HepG2 (cell line): ENCODE measurements around the gene SLC35F4.

Experiments
- SIN3A ChIP-seq: IDR thresholded peaks from 2 replicates; pipeline ENCODE4 v1.6.1; 2011; ENCODE audit warnings: low read depth, mild to moderate bottlenecking, control low read depth, low read length, borderline replicate concordance
- ZFX ChIP-seq: sonication (generic); formaldehyde crosslinking; IDR thresholded peaks from 2 replicates; pipeline ENCODE4 v1.4.0; 2020; ENCODE audit warnings: mild to moderate bottlenecking, low read depth, missing genetic modification reagents, moderate library complexity
- ZZZ3 ChIP-seq: sonication (generic); formaldehyde crosslinking; IDR thresholded peaks from 2 replicates; pipeline ENCODE4 v1.4.0; 2020; ENCODE audit warnings: missing genetic modification reagents, mild to moderate bottlenecking, borderline replicate concordance
- TF ChIP-seq, protein P1 (sequence below), 2 experiments: sonication (generic) in 1 of 2; formaldehyde crosslinking in 1 of 2; IDR thresholded peaks; 2 replicates each; pipeline versions ENCODE4 v1.4.0 to v1.6.1; 2018 to 2020; ENCODE audit warnings: missing genetic modification reagents in 2 of 2, borderline replicate concordance in 1 of 2, low read depth in 1 of 2, mild to moderate bottlenecking in 1 of 2, missing biosample characterization in 1 of 2
- TF ChIP-seq, protein P2 (sequence below): sonication (generic); formaldehyde crosslinking; IDR thresholded peaks from 2 replicates; pipeline ENCODE4 v1.5.0; 2020; ENCODE audit warnings: mild to moderate bottlenecking, missing genetic modification reagents, moderate library complexity
- TF ChIP-seq, protein P3 (sequence below): sonication (generic); formaldehyde crosslinking; IDR thresholded peaks from 2 replicates; pipeline ENCODE4 v1.5.0; 2020; ENCODE audit warnings: missing genetic modification reagents

DNA sequence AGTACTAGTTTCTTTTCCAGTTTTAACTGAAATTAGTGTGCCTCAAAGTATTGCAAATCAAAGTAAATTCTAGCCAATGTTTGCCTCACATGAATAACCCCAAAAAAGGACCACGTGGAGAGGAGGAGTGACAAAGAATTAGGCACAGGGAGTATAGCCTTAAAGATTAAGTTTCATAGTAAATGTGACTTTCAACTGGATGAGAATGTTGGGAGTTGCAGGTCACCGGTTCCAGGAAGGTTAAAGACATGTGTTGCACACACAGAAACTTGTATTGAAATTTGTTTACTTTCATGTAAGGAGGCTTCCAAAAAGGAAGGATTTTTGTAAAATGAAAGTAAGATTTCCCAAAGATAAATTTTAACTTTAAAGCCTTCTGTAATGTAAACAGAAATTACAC lies 283.1 kb downstream of the SLC35F4 start:
- TF ChIP-seq ZFX (CRISPR knock-in tag) (no peak), ZZZ3 (CRISPR knock-in tag) (no peak), SIN3A (no peak)
- TF ChIP-seq, protein P1, sequence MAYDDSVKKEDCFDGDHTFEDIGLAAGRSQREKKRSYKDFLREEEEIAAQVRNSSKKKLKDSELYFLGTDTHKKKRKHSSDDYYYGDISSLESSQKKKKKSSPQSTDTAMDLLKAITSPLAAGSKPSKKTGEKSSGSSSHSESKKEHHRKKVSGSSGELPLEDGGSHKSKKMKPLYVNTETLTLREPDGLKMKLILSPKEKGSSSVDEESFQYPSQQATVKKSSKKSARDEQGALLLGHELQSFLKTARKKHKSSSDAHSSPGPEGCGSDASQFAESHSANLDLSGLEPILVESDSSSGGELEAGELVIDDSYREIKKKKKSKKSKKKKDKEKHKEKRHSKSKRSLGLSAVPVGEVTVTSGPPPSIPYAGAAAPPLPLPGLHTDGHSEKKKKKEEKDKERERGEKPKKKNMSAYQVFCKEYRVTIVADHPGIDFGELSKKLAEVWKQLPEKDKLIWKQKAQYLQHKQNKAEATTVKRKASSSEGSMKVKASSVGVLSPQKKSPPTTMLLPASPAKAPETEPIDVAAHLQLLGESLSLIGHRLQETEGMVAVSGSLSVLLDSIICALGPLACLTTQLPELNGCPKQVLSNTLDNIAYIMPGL (CRISPR knock-in tag; IDR thresholded peaks at IDR 0.05; ENCODE audit: borderline replicate concordance in 1 of 2, low read depth in 1 of 2) = no peak
- TF ChIP-seq, protein P2, sequence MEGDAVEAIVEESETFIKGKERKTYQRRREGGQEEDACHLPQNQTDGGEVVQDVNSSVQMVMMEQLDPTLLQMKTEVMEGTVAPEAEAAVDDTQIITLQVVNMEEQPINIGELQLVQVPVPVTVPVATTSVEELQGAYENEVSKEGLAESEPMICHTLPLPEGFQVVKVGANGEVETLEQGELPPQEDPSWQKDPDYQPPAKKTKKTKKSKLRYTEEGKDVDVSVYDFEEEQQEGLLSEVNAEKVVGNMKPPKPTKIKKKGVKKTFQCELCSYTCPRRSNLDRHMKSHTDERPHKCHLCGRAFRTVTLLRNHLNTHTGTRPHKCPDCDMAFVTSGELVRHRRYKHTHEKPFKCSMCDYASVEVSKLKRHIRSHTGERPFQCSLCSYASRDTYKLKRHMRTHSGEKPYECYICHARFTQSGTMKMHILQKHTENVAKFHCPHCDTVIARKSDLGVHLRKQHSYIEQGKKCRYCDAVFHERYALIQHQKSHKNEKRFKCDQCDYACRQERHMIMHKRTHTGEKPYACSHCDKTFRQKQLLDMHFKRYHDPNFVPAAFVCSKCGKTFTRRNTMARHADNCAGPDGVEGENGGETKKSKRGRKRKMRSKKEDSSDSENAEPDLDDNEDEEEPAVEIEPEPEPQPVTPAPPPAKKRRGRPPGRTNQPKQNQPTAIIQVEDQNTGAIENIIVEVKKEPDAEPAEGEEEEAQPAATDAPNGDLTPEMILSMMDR (CRISPR knock-in tag) = no peak
- TF ChIP-seq, protein P3, sequence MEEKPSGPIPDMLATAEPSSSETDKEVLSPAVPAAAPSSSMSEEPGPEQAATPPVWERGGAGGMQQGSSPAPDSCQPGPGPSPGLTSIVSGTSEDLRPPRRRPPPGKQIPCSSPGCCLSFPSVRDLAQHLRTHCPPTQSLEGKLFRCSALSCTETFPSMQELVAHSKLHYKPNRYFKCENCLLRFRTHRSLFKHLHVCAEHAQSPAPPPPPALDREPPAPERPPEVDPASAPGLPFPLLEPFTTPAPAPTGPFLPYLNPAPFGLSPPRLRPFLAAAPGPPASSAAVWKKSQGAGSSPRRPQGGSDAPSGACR (CRISPR knock-in tag) = no peak
